Adrenal gland (tissue), 12 donors: ENCODE data around the gene POLR2E. TPM values are rescaled to one million over a fixed set of nuclear protein-coding genes. Genes with fewer than 3 reads are reported as not detected.

ENCODE experiments used
- DNase-seq, 7 donors: peaks; one replicate each; pipeline ENCODE4 v3.0.0-alpha.2; 2019 to 2020
- H3K27ac ChIP-seq, 5 donors: fragments of 200-600 bp; sonication (generic) in 4 of 5; 1 replicate in 3 of 5; 2 replicates in 2 of 5; pipeline versions ENCODE4 v1.5.1 to v1.8.0; 2016 to 2020; ENCODE audit warnings: mild to moderate bottlenecking in 1 of 5
- H3K27me3 ChIP-seq: fragments of 200-600 bp; 2 replicates; pipeline ENCODE4 v1.8.0; 2021
- H3K36me3 ChIP-seq, 2 donors: fragments of 200-600 bp; replicated peaks in 1 of 2; 1 replicate in 1 of 2; 2 replicates in 1 of 2; pipeline versions ENCODE4 v1.5.1 to v1.8.0; 2018 to 2022
- H3K4me1 ChIP-seq, 2 donors: fragments of 200-600 bp; replicated peaks in 1 of 2; 1 replicate in 1 of 2; 2 replicates in 1 of 2; pipeline versions ENCODE4 v1.5.1 to v1.8.0; 2018 to 2021
- H3K4me3 ChIP-seq, 4 donors: fragments of 200-600 bp; sonication (generic) in 3 of 4; one replicate each; pipeline ENCODE4 v1.5.1; 2016 to 2018
- H3K9me3 ChIP-seq, 3 donors: fragments of 200-600 bp; sonication (generic) in 1 of 3; replicated peaks in 1 of 3; 1 replicate in 2 of 3; 2 replicates in 1 of 3; pipeline versions ENCODE4 v1.5.1 to v1.8.0; 2016 to 2021
- POLR2A ChIP-seq, 2 donors: fragments of 450-650 bp; IDR thresholded peaks; one replicate each; pipeline ENCODE4 v1.6.1; 2017; ENCODE audit warnings: antibody characterized with exemption in 2 of 2, mild to moderate bottlenecking in 2 of 2, moderate library complexity in 1 of 2
- WGBS, 4 donors: extraction: QIAGEN DNeasy Blood & Tissue Kit in 2 of 4; methylation state at CpG; one replicate each; pipeline versions ENCODE4 v1.1.5 to v1.1.7; 2013 to 2017; 5-methylcytosine and 5-hydroxymethylcytosine counted together
- intact Hi-C, 2 donors: fragments of 100-400 bp; cut with DNase I; formaldehyde crosslinking; loops; one replicate each; pipeline versions ENCODE4 v1.14.1 to v1.15.0; 2022 to 2023
- polyA plus RNA-seq, 3 donors: library from polyadenylated mRNA; stranded (reverse); fragments of 200-250 nt in 2 of 3; fragments of 350-450 nt in 1 of 3; fragmentation: Illumina TruSeq in 1 of 3; extraction: RNeasy Lipid Tissue Mini Kit (QIAGEN cat#74804) in 1 of 3; gene quantifications; one replicate each; pipeline ENCODE4 v1.2.3, GENCODE V29; 2013 to 2014
- total RNA-seq, 9 donors: library from RNA; depleted of rRNA in 4 of 9; stranded (reverse); fragments of >200 nt in 4 of 9; fragments of 120-200 nt in 1 of 9; fragmentation: NEBNext Ultra II Directional in 1 of 9; extraction: Animal tissue kit (Norgen Biotek cat#: 25700) in 1 of 9; gene quantifications; one replicate each; pipeline versions ENCODE4 v1.1.0 to v1.2.4, GENCODE V29; 2013 to 2023
- TF ChIP-seq, protein P1 (sequence below), 6 experiments: fragments of 450-650 bp in 4 of 6; fragments of 200-600 bp in 2 of 6; sonication (generic) in 1 of 6; IDR thresholded peaks; 1 replicate in 5 of 6; 2 replicates in 1 of 6; pipeline versions ENCODE4 v1.5.1 to v1.8.0; 2016 to 2021; ENCODE audit warnings: antibody characterized with exemption in 6 of 6, mild to moderate bottlenecking in 2 of 6, moderate library complexity in 1 of 6
- donor health status: healthy with polysubstance abuse.
- donor health status: Bipolar disorder and iron deficiency.
- donor health status: DM: yes; HTN: yes; CAD: no.
- donor health status: DM: no; HTN: no; CAD: no.
- donor health status: DM: no; HTN: no; CAD: no.
- donor health status: DM: yes; HTN: yes; CAD: no.

Gene POLR2E
- total and polyA plus RNA-seq, 12 donors = 74.7 to 231 (median 157) TPM

DNA sequence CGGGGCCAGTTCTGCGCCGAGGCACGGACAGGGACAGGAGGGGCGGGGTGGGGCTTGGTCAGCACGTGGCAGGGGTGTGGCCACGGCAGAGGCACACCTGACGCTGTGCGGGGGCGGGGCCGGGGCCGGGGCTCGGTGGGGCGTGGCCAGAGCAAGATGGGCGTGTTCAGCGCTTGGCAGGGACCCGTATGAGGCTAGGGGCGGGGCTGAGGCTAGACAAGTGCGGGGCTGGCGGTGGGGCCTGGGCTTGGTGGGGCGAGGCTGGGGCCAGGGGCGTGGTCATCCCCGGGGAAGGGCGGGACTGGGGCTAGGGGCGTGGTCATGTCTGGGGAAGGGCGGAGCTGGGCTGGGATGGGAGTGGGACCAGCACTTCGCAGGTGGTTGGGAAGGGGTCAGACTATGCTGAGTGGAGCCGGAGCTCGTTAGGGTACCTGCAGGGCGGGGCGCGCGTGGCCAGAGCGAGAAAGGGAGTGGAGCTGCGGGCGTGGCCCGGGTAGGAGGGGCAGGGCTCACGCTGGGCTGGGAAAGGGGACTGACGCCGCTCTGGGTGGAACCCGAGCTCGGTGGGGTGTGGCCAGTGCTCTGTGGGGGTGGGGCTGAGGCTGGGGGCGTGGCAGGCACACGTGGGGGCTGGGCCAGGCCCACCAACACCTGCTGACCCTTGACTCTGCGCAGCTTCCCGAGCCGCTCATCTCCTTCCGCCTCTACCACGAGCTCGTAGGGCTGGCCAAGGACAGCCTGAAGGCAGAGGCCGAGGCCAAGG is 12.8 kb downstream of the POLR2E start:
- no peak for TF ChIP-seq POLR2A (IDR thresholded peaks at IDR 0.05)
- TF ChIP-seq, protein P1, sequence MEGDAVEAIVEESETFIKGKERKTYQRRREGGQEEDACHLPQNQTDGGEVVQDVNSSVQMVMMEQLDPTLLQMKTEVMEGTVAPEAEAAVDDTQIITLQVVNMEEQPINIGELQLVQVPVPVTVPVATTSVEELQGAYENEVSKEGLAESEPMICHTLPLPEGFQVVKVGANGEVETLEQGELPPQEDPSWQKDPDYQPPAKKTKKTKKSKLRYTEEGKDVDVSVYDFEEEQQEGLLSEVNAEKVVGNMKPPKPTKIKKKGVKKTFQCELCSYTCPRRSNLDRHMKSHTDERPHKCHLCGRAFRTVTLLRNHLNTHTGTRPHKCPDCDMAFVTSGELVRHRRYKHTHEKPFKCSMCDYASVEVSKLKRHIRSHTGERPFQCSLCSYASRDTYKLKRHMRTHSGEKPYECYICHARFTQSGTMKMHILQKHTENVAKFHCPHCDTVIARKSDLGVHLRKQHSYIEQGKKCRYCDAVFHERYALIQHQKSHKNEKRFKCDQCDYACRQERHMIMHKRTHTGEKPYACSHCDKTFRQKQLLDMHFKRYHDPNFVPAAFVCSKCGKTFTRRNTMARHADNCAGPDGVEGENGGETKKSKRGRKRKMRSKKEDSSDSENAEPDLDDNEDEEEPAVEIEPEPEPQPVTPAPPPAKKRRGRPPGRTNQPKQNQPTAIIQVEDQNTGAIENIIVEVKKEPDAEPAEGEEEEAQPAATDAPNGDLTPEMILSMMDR (IDR thresholded peaks at IDR 0.05) = no peak
- Histone ChIP-seq H3K27me3 (no peaks in the 10 kb centered on the region), H3K4me1 (peaks cover 5 to 10% of the 10 kb centered on the region in 2 donors), H3K27ac (no peak overlapping the region), H3K36me3 (no peaks in the 10 kb centered on the region), H3K4me3 (peak overlapping the region in 1 of 4 donors; percentile 35), H3K9me3 (no peaks in the 10 kb centered on the region)
- WGBS, 4 donors = 21 to 58% (median 32%) methylated on average over 11 to 50 of the region's 51 CpGs
- intact Hi-C loops = no loop called here
- DNase-seq = peak in 6 of 7 donors; percentile 79 to 92 (median 82)

DNA sequence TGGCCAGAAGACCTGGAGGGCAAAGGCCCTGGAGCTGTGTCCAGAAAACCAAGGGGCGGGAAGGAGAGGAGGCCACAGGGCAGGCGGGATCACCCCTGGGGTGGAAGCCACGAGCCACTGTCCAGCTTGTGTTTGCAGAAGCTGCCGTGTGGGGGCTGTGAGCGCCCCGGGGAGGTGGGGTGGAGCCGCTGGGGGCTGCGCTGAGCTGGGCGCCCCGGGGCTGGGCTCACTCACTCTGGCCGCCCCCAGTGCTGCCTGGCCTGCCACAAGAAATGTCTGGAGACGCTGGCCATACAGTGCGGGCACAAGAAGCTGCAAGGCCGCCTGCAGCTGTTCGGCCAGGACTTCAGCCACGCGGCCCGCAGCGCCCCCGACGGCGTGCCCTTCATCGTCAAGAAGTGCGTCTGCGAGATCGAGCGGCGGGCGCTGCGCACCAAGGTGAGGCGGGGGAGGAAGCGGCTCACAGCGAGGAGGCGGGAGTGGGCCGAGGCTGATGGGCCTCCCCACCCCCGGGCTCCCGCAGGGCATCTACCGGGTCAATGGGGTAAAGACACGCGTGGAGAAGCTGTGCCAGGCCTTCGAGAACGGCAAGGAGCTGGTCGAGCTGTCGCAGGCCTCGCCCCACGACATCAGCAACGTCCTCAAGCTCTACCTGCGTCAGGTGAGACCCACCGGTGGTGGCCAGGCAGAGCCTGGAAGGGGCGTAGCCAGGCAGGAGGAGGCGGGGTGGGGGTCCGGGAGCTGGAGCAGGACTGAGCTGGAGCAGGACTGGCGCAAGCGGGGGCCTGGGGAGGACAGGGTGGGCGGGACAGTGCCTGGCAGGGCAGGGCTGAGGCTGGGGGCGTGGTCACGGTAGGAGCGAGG is 13.6 kb downstream of the POLR2E start:
- WGBS, 4 donors = 64 to 83% (median 75%) methylated on average over 13 to 58 of the region's 58 CpGs
- Histone ChIP-seq H3K9me3 (no peaks in the 10 kb centered on the region), H3K36me3 (no peaks in the 10 kb centered on the region), H3K4me3 (no peak overlapping the region), H3K27me3 (no peaks in the 10 kb centered on the region), H3K27ac (no peak overlapping the region), H3K4me1 (peaks cover 5 to 10% of the 10 kb centered on the region in 2 donors)
- intact Hi-C loops = no loop called here
- TF ChIP-seq POLR2A (IDR thresholded peaks at IDR 0.05) = no peak
- TF ChIP-seq, protein P1 (IDR thresholded peaks at IDR 0.05) = no peak
- DNase-seq = peak in 1 of 7 donors; percentile 29

DNA sequence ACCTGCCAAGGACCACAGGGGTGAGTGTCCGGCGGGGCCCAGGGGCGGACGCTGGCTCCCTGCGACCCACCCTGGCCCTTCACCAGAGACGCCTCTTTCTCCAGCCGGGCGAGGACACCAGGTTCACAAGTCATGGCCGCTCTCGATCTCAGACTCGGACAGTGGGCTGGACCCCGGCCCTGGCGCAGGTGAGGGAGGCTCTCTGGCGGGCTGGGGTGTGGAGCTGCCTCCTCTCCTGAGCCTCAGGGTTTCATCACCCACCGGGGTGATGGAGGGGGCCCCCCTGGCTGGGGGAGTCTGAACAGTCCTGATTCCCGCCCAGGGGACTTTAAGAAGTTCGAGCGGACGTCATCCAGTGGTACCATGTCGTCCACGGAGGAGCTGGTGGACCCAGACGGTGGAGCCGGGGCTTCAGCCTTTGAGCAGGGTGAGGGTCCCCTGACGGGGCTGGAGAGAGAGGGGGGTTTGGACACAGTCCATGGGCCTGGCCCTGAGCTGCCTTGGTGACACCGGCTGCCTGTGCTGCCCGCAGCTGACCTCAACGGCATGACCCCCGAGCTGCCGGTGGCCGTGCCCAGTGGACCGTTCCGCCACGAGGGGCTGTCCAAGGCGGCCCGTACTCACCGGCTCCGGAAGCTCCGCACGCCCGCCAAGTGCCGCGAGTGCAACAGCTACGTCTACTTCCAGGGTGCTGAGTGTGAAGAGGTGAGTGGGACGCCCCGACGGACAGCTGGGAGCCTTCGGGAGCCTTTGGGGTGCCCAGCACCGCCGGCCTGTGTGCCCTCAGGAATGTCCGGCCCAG is 14.6 kb downstream of the POLR2E start:
- Histone ChIP-seq H3K4me3 (no peak overlapping the region), H3K36me3 (no peaks in the 10 kb centered on the region), H3K27me3 (no peaks in the 10 kb centered on the region), H3K9me3 (no peaks in the 10 kb centered on the region), H3K4me1 (peaks cover 5 to 10% of the 10 kb centered on the region in 2 donors), H3K27ac (no peak overlapping the region)
- TF ChIP-seq POLR2A (IDR thresholded peaks at IDR 0.05) = no peak
- TF ChIP-seq, protein P1 (IDR thresholded peaks at IDR 0.05) = no peak
- intact Hi-C loops = no loop called here
- WGBS, 4 donors = 92 to 100% (median 92%) methylated on average over 14 to 50 of the region's 50 CpGs
- peak in 1 of 7 donors; percentile 32 for DNase-seq
